CD4-positive, alpha-beta T cell treated with Interferon gamma for 1 hour (primary cell): ENCODE measurements around the gene SLC22A1.
"Not testable (repeated sequence)": the region's sequence is repeated elsewhere in the genome, so short reads cannot be mapped to it uniquely, and the experiment has no call there.

Experiments used
- DNase-seq: peaks from one replicate; pipeline ENCODE4 v3.0.0-alpha.2; 2020

The SLC22A1 gene

GRCh38 chr6:160121558-160121957 lies at the start of gene SLC22A1:
TSS of gene SLC22A1 (plus strand) at chr6:160121815. CDS start at chr6:160121936, 121 bp downstream.
- no peak for DNase-seq

- no peak for DNase-seq
Measured at GRCh38 chr6:160073272-160073671, 48.3 kb upstream of the SLC22A1 start.

- DNase-seq, result no peak
Measured at GRCh38 chr6:160076009-160076408, 45.6 kb upstream of the SLC22A1 start.

- no peak for DNase-seq
Measured at GRCh38 chr6:160077024-160077423, 44.6 kb upstream of the SLC22A1 start.

- no peak for DNase-seq
Measured at GRCh38 chr6:160077526-160077925, 44.1 kb upstream of the SLC22A1 start.

- no peak for DNase-seq
Measured at GRCh38 chr6:160078883-160079685, 42.5 kb upstream of the SLC22A1 start.

- no peak for DNase-seq
Measured at GRCh38 chr6:160079686-160080043, 42.0 kb upstream of the SLC22A1 start.

- no peak for DNase-seq
Measured at GRCh38 chr6:160080097-160080496, 41.5 kb upstream of the SLC22A1 start.

- DNase-seq, result no peak
Measured at GRCh38 chr6:160081398-160081797, 40.2 kb upstream of the SLC22A1 start.

GRCh38 chr6:160082627-160083026 lies 39.0 kb upstream of the SLC22A1 start:
- DNase-seq, result no peak

- no peak for DNase-seq
Measured at GRCh38 chr6:160084198-160084776, 37.3 kb upstream of the SLC22A1 start.

GRCh38 chr6:160085226-160085625 lies 36.4 kb upstream of the SLC22A1 start:
- DNase-seq, result no peak

GRCh38 chr6:160085713-160086505 lies 35.7 kb upstream of the SLC22A1 start:
- DNase-seq, result no peak

GRCh38 chr6:160086754-160087153 lies 34.9 kb upstream of the SLC22A1 start:
- no peak for DNase-seq

GRCh38 chr6:160088069-160088783 lies 33.4 kb upstream of the SLC22A1 start:
- DNase-seq, result no peak

GRCh38 chr6:160088784-160089533 lies 32.7 kb upstream of the SLC22A1 start:
- no peak for DNase-seq

- no peak for DNase-seq
Measured at GRCh38 chr6:160089534-160089897, 32.1 kb upstream of the SLC22A1 start.

GRCh38 chr6:160090442-160091239 lies 31.0 kb upstream of the SLC22A1 start:
- DNase-seq, result not testable (repeated sequence)

GRCh38 chr6:160092176-160092575 lies 29.4 kb upstream of the SLC22A1 start:
- not testable (repeated sequence) for DNase-seq

- DNase-seq, result no peak
Measured at GRCh38 chr6:160092602-160093001, 29.0 kb upstream of the SLC22A1 start.

GRCh38 chr6:160093061-160093460 lies 28.6 kb upstream of the SLC22A1 start:
- DNase-seq, result no peak

- no peak for DNase-seq
Measured at GRCh38 chr6:160093946-160094345, 27.7 kb upstream of the SLC22A1 start.
